MM.1S (cell line): Measurements from ENCODE around the gene RGS6.

Experiments
- DNase-seq: peaks from one replicate; pipeline ENCODE4 v3.0.0-alpha.2; 2015
- H2AFZ ChIP-seq: fragments of 300-600 bp; sonication (generic); 2 replicates; pipeline ENCODE4 v1.6.0; 2016; ENCODE audit warnings: antibody characterized with exemption, low read length
- H3F3A ChIP-seq: fragments of 300-600 bp; sonication (generic); 2 replicates; pipeline ENCODE4 v1.6.1; 2016; ENCODE audit warnings: mild to moderate bottlenecking, antibody characterized with exemption, low read length, moderate library complexity, mixed read lengths; ENCODE audit not compliant: insufficient read depth
- H3K27ac ChIP-seq: fragments of 300-600 bp; sonication (generic); 2 replicates; pipeline ENCODE4 v1.5.1; 2016; ENCODE audit warnings: mild to moderate bottlenecking, low read length
- H3K27me3 ChIP-seq: fragments of 300-600 bp; sonication (generic); replicated peaks from 2 replicates; pipeline ENCODE4 v1.6.0; 2016; ENCODE audit warnings: low read length; ENCODE audit not compliant: insufficient read depth
- H3K36me3 ChIP-seq: fragments of 300-600 bp; sonication (generic); replicated peaks from 2 replicates; pipeline ENCODE4 v1.6.1; 2016; ENCODE audit warnings: mild to moderate bottlenecking, low read length, mixed read lengths; ENCODE audit not compliant: insufficient read depth
- H3K4me1 ChIP-seq: fragments of 300-600 bp; sonication (generic); 2 replicates; pipeline ENCODE4 v1.6.1; 2016; ENCODE audit warnings: low read length, mixed read lengths
- H3K4me2 ChIP-seq: fragments of 300-600 bp; sonication (generic); 2 replicates; pipeline ENCODE4 v1.6.0; 2016; ENCODE audit warnings: low read depth, low read length
- H3K4me3 ChIP-seq: fragments of 300-600 bp; sonication (generic); 2 replicates; pipeline ENCODE4 v1.5.1; 2016; ENCODE audit warnings: low read length, mixed read lengths
- H3K79me2 ChIP-seq: fragments of 300-600 bp; sonication (generic); 2 replicates; pipeline ENCODE4 v1.6.1; 2016; ENCODE audit warnings: mixed run types, low read length, mixed read lengths
- H3K9ac ChIP-seq: fragments of 300-600 bp; sonication (generic); 2 replicates; pipeline ENCODE4 v1.6.1; 2016; ENCODE audit warnings: low read length, mixed read lengths
- H3K9me2 ChIP-seq: fragments of 300-600 bp; sonication (generic); replicated peaks from 2 replicates; pipeline ENCODE4 v1.6.1; 2016; ENCODE audit warnings: mild to moderate bottlenecking, low read length, mixed read lengths; ENCODE audit not compliant: insufficient read depth
- H3K9me3 ChIP-seq: fragments of 300-600 bp; sonication (generic); replicated peaks from 2 replicates; pipeline ENCODE4 v1.6.1; 2016; ENCODE audit warnings: mild to moderate bottlenecking, low read length, mixed read lengths; ENCODE audit not compliant: insufficient read depth
- H4K20me1 ChIP-seq: fragments of 300-600 bp; sonication (generic); 2 replicates; pipeline ENCODE4 v1.6.1; 2016; ENCODE audit warnings: mild to moderate bottlenecking, low read length, moderate library complexity, mixed read lengths; ENCODE audit not compliant: insufficient read depth
- EZH2 ChIP-seq: fragments of 300-600 bp; sonication (generic); optimal IDR thresholded peaks from 2 replicates; pipeline ENCODE3; 2017; ENCODE audit warnings: low read depth, mild to moderate bottlenecking, antibody characterized with exemption, low read length, mixed read lengths
- EZH2phosphoT487 ChIP-seq: fragments of 300-600 bp; sonication (generic); IDR thresholded peaks from 2 replicates; pipeline ENCODE4 v1.6.1; 2018; ENCODE audit warnings: antibody characterized with exemption, low read length
- TF ChIP-seq, protein P1 (sequence below): fragments of 300-600 bp; sonication (generic); IDR thresholded peaks from 2 replicates; pipeline ENCODE4 v1.5.1; 2016; ENCODE audit warnings: antibody characterized with exemption, low read length, mixed read lengths

RGS6 gene

DNA sequence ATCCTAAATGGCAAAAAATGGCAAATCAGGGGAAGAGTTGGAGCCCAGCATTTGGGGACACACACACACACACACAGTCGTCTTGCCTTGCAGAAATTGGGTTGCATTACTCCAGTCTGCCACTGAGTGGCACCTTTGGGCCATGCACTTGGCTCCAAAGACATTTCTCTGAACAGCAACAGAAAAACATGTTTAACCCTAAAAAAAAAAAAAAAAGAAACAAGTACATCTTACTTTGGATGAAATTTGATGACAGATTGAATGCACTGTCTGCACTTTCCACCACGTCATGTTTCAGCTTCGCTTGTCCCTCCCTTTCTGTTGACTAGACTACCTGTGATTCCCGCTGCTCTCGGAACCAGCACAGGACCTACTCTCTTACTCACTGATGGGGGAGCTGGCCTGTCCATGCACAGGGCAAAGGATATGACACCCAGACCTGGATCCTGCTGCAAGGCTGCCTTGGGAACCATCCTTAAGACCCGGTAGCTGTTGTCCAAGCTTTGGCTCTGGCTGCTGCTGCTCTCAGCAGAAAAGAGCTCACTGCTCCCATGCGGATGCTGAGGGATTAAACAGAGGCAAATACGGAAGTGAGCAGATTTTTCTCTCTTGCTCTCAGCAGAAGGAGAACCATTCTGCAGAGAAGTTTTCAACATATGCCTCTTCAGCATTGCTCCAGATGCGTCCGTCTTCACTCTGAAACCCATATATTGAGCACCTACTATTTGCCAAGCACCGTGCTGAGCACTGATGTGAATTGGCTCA is 584.9 kb downstream of the RGS6 start:
- H3K9me3 ChIP-seq, result no peaks in the 10 kb centered on the region
- H3K36me3 ChIP-seq, result no peaks in the 10 kb centered on the region
- peak; percentile 72 for DNase-seq
- no peaks in the 10 kb centered on the region for H3K79me2 ChIP-seq
- H4K20me1 ChIP-seq, result no peaks in the 10 kb centered on the region
- H3K9ac ChIP-seq, result peak overlapping the region; percentile 65
- peak overlapping the region; percentile 41 for H3K4me3 ChIP-seq
- H3K4me1 ChIP-seq, result peaks cover 73% of the 10 kb centered on the region
- peak overlapping the region; percentile 34; the same call in 1 of the 2 replicates for H2AFZ ChIP-seq
- TF ChIP-seq, protein P1, sequence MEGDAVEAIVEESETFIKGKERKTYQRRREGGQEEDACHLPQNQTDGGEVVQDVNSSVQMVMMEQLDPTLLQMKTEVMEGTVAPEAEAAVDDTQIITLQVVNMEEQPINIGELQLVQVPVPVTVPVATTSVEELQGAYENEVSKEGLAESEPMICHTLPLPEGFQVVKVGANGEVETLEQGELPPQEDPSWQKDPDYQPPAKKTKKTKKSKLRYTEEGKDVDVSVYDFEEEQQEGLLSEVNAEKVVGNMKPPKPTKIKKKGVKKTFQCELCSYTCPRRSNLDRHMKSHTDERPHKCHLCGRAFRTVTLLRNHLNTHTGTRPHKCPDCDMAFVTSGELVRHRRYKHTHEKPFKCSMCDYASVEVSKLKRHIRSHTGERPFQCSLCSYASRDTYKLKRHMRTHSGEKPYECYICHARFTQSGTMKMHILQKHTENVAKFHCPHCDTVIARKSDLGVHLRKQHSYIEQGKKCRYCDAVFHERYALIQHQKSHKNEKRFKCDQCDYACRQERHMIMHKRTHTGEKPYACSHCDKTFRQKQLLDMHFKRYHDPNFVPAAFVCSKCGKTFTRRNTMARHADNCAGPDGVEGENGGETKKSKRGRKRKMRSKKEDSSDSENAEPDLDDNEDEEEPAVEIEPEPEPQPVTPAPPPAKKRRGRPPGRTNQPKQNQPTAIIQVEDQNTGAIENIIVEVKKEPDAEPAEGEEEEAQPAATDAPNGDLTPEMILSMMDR, result peak; percentile 58
- no peak for TF ChIP-seq EZH2phosphoT487
- H3K27me3 ChIP-seq, result no peaks in the 10 kb centered on the region
- H3K27ac ChIP-seq, result peak overlapping the region; percentile 100
- no peaks in the 10 kb centered on the region for H3K9me2 ChIP-seq
- peak overlapping the region; percentile 82 for H3K4me2 ChIP-seq
- H3F3A ChIP-seq, result peaks cover 43% of the 10 kb centered on the region

DNA sequence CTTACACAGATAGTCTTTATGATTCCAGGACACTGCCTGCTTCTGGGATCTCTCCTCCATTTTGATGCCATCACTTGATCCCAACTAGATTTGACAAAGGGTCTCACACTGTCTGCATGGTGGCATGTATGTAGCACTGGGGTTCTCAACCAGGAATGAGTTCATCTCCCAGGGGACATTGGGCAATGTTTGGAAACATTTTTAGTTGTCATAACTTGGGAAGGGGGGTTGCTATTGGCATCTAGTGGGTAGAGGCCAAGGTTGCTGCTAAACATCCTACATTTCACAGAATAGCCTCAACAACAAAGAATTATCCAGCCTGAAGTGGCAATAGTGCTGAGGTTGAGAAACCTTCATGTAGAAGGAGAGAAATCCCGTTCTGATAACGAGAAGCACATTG is 585.5 kb downstream of the RGS6 start:
- TF ChIP-seq EZH2phosphoT487, result no peak
- TF ChIP-seq EZH2, result no peak
- TF ChIP-seq, protein P1, result no peak
- H3K9me3 ChIP-seq, result no peaks in the 10 kb centered on the region
- 0 out of 2 replicates have a peak overlapping the region, but pooled peaks have one; percentile 34 for H2AFZ ChIP-seq
- peaks cover 79% of the 10 kb centered on the region for H3K4me1 ChIP-seq
- H3K4me3 ChIP-seq, result peak overlapping the region; percentile 41
- peaks cover 45% of the 10 kb centered on the region for H3F3A ChIP-seq
- H3K27me3 ChIP-seq, result no peaks in the 10 kb centered on the region
- peak overlapping the region; percentile 82; the same call in 1 of the 2 replicates for H3K4me2 ChIP-seq
- H3K27ac ChIP-seq, result peak overlapping the region; percentile 100
- H3K79me2 ChIP-seq, result no peaks in the 10 kb centered on the region
- no peak for DNase-seq
- no peaks in the 10 kb centered on the region for H3K9me2 ChIP-seq
- H3K36me3 ChIP-seq, result no peaks in the 10 kb centered on the region
- H4K20me1 ChIP-seq, result no peaks in the 10 kb centered on the region
- peak overlapping the region; percentile 65 for H3K9ac ChIP-seq

- peak; percentile 79 for DNase-seq
- H3K4me3 ChIP-seq, result peak overlapping the region; percentile 24
- H2AFZ ChIP-seq, result no peak overlapping the region
- H3K9ac ChIP-seq, result peak overlapping the region; percentile 65
- H3K27ac ChIP-seq, result peak overlapping the region; percentile 100
- no peaks in the 10 kb centered on the region for H3K9me3 ChIP-seq
- no peaks in the 10 kb centered on the region for H3K36me3 ChIP-seq
- no peaks in the 10 kb centered on the region for H3K27me3 ChIP-seq
- TF ChIP-seq, protein P1, result no peak
- no peak for TF ChIP-seq EZH2
- TF ChIP-seq EZH2phosphoT487, result no peak
- peaks cover 87% of the 10 kb centered on the region for H3K4me1 ChIP-seq
- H3K9me2 ChIP-seq, result no peaks in the 10 kb centered on the region
- H4K20me1 ChIP-seq, result no peaks in the 10 kb centered on the region
- H3K79me2 ChIP-seq, result no peaks in the 10 kb centered on the region
- H3F3A ChIP-seq, result peaks cover 45% of the 10 kb centered on the region
- peak overlapping the region; percentile 82 for H3K4me2 ChIP-seq
Observed at GRCh38 chr14:72518809-72519377, 586.7 kb downstream of the RGS6 start.
